ENCODE data around the gene C7orf57.
"Not testable (repeated sequence)": the region's sequence is repeated elsewhere in the genome, so short reads cannot be mapped to it uniquely, and the experiment has no call there.

The C7orf57 gene

GRCh38 chr7:48038815-48039506 lies 3.6 kb downstream of the C7orf57 start:
- DNase-seq: no peak

- no peak for DNase-seq
Measured at GRCh38 chr7:48040944-48041652, 5.8 kb downstream of the C7orf57 start.

- no peak for DNase-seq
Measured at GRCh38 chr7:48041653-48041970, 6.3 kb downstream of the C7orf57 start.

- DNase-seq: no peak
Measured at GRCh38 chr7:48042216-48042615, 6.9 kb downstream of the C7orf57 start.

- no peak for DNase-seq
Measured at GRCh38 chr7:48042636-48043035, 7.3 kb downstream of the C7orf57 start.

GRCh38 chr7:48045195-48045765 lies 9.9 kb downstream of the C7orf57 start:
- DNase-seq: no peak

GRCh38 chr7:48046458-48046857 lies 11.1 kb downstream of the C7orf57 start:
- no peak for DNase-seq

- no peak for DNase-seq
Measured at GRCh38 chr7:48048113-48048512, 12.8 kb downstream of the C7orf57 start.

- no peak for DNase-seq
Measured at GRCh38 chr7:48049850-48050249, 14.5 kb downstream of the C7orf57 start.

GRCh38 chr7:48052748-48053147 lies 17.4 kb downstream of the C7orf57 start:
- no peak for DNase-seq

GRCh38 chr7:48053736-48054135 lies 18.4 kb downstream of the C7orf57 start:
- DNase-seq: no peak

- DNase-seq: no peak
Measured at GRCh38 chr7:48058990-48059389, 23.6 kb downstream of the C7orf57 start.

- no peak for DNase-seq
Measured at GRCh38 chr7:48059706-48060105, 24.4 kb downstream of the C7orf57 start.

GRCh38 chr7:48063985-48064384 lies 28.6 kb downstream of the C7orf57 start:
- DNase-seq: no peak

GRCh38 chr7:48067475-48067874 lies 32.1 kb downstream of the C7orf57 start:
- no peak for DNase-seq

- DNase-seq: no peak
Measured at GRCh38 chr7:48074204-48074654, 38.9 kb downstream of the C7orf57 start.

GRCh38 chr7:48077423-48077822 lies 42.1 kb downstream of the C7orf57 start:
- no peak for DNase-seq

- no peak for DNase-seq
Measured at GRCh38 chr7:48078470-48078869, 43.1 kb downstream of the C7orf57 start.

- not testable (repeated sequence) for DNase-seq
Measured at GRCh38 chr7:48082378-48082777, 47.0 kb downstream of the C7orf57 start.

GRCh38 chr7:48083114-48083830 lies 47.9 kb downstream of the C7orf57 start:
- DNase-seq: no peak

GRCh38 chr7:48084727-48085432 lies 49.5 kb downstream of the C7orf57 start:
- DNase-seq: no peak

- DNase-seq: no peak
Measured at GRCh38 chr7:48085433-48085791, 50.1 kb downstream of the C7orf57 start.

GRCh38 chr7:48085942-48086341 lies 50.6 kb downstream of the C7orf57 start:
- DNase-seq: no peak
